Caco-2 (cell line): ENCODE measurements around the gene SULT1C4. TPM values are rescaled to one million over a fixed set of nuclear protein-coding genes. Genes with fewer than 3 reads are reported as not detected.

Experiments used
- BruUV-seq: library from RNA; stranded (reverse); fragments of 400-500 nt; replicated peaks from 2 replicates; lab custom pipeline; 2021; lab: Mats Ljungman, UMichigan
- CTCF ChIA-PET: fragments of 300-600 bp; sonication (Branson Sonifier 250); formaldehyde crosslinking; loops from one replicate; lab custom pipeline; 2022; ENCODE audit warnings: antibody characterized with exemption; lab: Charles Lee
- POLR2A ChIA-PET: fragments of 300-600 bp; sonication (Branson Sonifier 250); formaldehyde crosslinking; loops from one replicate; lab custom pipeline; 2022; ENCODE audit warnings: antibody characterized with exemption; lab: Charles Lee
- DNase-seq, 2 experiments: peaks; one replicate each; pipeline versions ENCODE4 v3.0.0 to v3.0.0-alpha.2; 2020 to 2022
- H3K27me3 ChIP-seq: replicated peaks from 2 replicates; pipeline ENCODE4 v1.6.0; 2011; ENCODE audit warnings: low read length; ENCODE audit not compliant: control insufficient read depth, insufficient read depth
- H3K36me3 ChIP-seq: 2 replicates; pipeline ENCODE4 v1.5.1; 2011; ENCODE audit warnings: low read length; ENCODE audit not compliant: control insufficient read depth, insufficient read depth
- H3K4me1 ChIP-seq: fragments of 250-450 bp; sonication (Bioruptor Pico); 2 replicates; pipeline ENCODE4 v1.5.1; 2020; ENCODE audit warnings: mild to moderate bottlenecking
- H3K4me3 ChIP-seq: 2 replicates; pipeline ENCODE4 v1.5.1; 2011; ENCODE audit warnings: low read depth, mild to moderate bottlenecking, control low read depth, low read length
- H3K9me3 ChIP-seq: fragments of 250-450 bp; sonication (Bioruptor Pico); 2 replicates; pipeline ENCODE4 v1.5.1; 2020; ENCODE audit warnings: mild to moderate bottlenecking, moderate library complexity
- H3K27ac Mint-ChIP-seq: one replicate; pipeline ENCODE4 v1.8.0; 2022; ENCODE audit warnings: mixed read lengths; ENCODE audit not compliant: unreplicated experiment
- H3K27me3 Mint-ChIP-seq: one replicate; pipeline ENCODE4 v1.8.0; 2022; ENCODE audit warnings: mixed read lengths; ENCODE audit not compliant: insufficient read depth, unreplicated experiment
- H3K36me3 Mint-ChIP-seq: one replicate; pipeline ENCODE4 v1.8.0; 2022; ENCODE audit warnings: mild to moderate bottlenecking, mixed read lengths; ENCODE audit not compliant: insufficient read depth, unreplicated experiment
- H3K4me1 Mint-ChIP-seq: one replicate; pipeline ENCODE4 v1.8.0; 2022; ENCODE audit warnings: low read depth, mixed read lengths; ENCODE audit not compliant: unreplicated experiment
- H3K4me3 Mint-ChIP-seq: one replicate; pipeline ENCODE4 v1.8.0; 2022; ENCODE audit warnings: mild to moderate bottlenecking, moderate library complexity, mixed read lengths; ENCODE audit not compliant: unreplicated experiment
- H3K9me3 Mint-ChIP-seq: one replicate; pipeline ENCODE4 v1.8.0; 2022; ENCODE audit warnings: mixed read lengths; ENCODE audit not compliant: unreplicated experiment
- intact Hi-C: fragments of 100-400 bp; cut with micrococcal nuclease; formaldehyde crosslinking; loops from one replicate; pipeline ENCODE4 v1.10.0; 2022; ENCODE audit not compliant: unreplicated experiment
- total RNA-seq: library from RNA; stranded (reverse); gene quantifications from 2 replicates; pipeline ENCODE4 v1.2.3, GENCODE V29; 2022
- TF ChIP-seq, protein P1 (sequence below), 2 experiments: fragments of 200-600 bp in 1 of 2; IDR thresholded peaks; 1 replicate in 1 of 2; 2 replicates in 1 of 2; pipeline versions ENCODE4 v1.5.1 to v1.8.0; 2011 to 2022; ENCODE audit warnings: antibody characterized with exemption in 1 of 2, control low read depth in 1 of 2, inconsistent platforms in 1 of 2, low read depth in 1 of 2, low read length in 1 of 2, mild to moderate bottlenecking in 1 of 2, moderate library complexity in 1 of 2; ENCODE audit not compliant: insufficient read depth in 1 of 2, severe bottlenecking in 1 of 2, unreplicated experiment in 1 of 2

SULT1C4 gene
- total RNA-seq, 1 experiment from 2014 or later, result 4.0 TPM

DNA sequence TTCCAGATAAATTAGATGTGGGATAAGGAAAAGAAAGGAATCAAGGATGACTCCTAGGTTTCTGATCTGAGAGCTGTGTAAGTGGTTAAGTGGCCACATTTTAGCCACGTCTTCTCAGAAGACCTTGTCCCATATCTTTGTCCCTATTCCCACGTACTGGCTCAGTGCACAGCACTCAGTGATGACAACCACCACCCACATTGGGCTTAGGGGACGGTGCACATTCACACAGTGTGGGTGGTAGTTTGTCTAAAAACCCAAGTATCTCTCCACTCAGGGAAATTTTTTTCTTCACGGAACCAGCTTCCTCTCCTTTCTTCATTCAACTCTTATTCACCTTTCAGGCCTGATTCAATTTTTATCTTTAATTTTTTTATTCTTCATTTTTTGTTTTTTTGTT, 40.7 kb downstream of the SULT1C4 start:
- TF ChIP-seq, protein P1, sequence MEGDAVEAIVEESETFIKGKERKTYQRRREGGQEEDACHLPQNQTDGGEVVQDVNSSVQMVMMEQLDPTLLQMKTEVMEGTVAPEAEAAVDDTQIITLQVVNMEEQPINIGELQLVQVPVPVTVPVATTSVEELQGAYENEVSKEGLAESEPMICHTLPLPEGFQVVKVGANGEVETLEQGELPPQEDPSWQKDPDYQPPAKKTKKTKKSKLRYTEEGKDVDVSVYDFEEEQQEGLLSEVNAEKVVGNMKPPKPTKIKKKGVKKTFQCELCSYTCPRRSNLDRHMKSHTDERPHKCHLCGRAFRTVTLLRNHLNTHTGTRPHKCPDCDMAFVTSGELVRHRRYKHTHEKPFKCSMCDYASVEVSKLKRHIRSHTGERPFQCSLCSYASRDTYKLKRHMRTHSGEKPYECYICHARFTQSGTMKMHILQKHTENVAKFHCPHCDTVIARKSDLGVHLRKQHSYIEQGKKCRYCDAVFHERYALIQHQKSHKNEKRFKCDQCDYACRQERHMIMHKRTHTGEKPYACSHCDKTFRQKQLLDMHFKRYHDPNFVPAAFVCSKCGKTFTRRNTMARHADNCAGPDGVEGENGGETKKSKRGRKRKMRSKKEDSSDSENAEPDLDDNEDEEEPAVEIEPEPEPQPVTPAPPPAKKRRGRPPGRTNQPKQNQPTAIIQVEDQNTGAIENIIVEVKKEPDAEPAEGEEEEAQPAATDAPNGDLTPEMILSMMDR (IDR thresholded peaks at IDR 0.05; ENCODE audit: insufficient read depth in 1 of 2, low read depth in 1 of 2, low read length in 1 of 2, severe bottlenecking in 1 of 2, unreplicated experiment in 1 of 2), result no peak
- Mint-ChIP-seq H3K36me3 (no peaks in the 10 kb centered on the region), H3K4me1 (peaks cover 17% of the 10 kb centered on the region), H3K9me3 (peaks cover 18% of the 10 kb centered on the region), H3K27ac (no peak overlapping the region), H3K4me3 (no peak overlapping the region), H3K27me3 (no peaks in the 10 kb centered on the region)
- CTCF ChIA-PET, result no interaction called here
- intact Hi-C loops, result no loop called here
- no peak for DNase-seq
- BruUV-seq, result no TSS peak
- H3K4me1 ChIP-seq, result peaks cover 12% of the 10 kb centered on the region
- no peak overlapping the region for H3K4me3 ChIP-seq
- no peaks in the 10 kb centered on the region for H3K27me3 ChIP-seq
- H3K36me3 ChIP-seq, result no peaks in the 10 kb centered on the region
- POLR2A ChIA-PET, result no interaction called here
- H3K9me3 ChIP-seq, result no peaks in the 10 kb centered on the region

DNA sequence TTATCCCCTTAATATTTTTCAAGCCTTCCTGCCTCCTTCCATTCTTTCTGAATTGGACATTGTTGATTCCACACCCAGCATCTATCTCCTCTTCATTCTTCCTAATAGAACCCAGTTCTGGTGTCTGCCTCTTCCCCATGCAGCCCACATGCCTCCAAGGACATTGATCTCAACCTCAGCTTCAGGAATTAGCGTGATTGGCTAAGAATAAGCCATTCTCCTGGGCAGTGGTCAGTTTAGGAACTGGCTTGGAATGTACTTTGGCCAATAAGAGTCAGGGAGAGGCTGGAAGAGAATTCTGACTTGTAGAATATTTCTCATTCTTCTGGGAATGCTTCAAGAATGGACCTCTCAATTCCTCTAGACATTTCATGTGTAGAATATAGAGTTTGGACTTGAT, 45.3 kb downstream of the SULT1C4 start:
- ChIA-PET POLR2A (no interaction called here), CTCF (no interaction called here)
- intact Hi-C loops, result loop anchor here (1.0 kb wide), 1 partner anchor 26 kb away; the partner anchor contains the start of gene GCC2
- H3K4me1 ChIP-seq, result peaks cover 22% of the 10 kb centered on the region
- H3K9me3 Mint-ChIP-seq, result peaks cover 19% of the 10 kb centered on the region
- H3K9me3 ChIP-seq, result no peaks in the 10 kb centered on the region
- no peaks in the 10 kb centered on the region for H3K27me3 ChIP-seq
- no peaks in the 10 kb centered on the region for H3K27me3 Mint-ChIP-seq
- H3K4me3 Mint-ChIP-seq, result peak overlapping the region; percentile 1
- no peaks in the 10 kb centered on the region for H3K36me3 ChIP-seq
- peaks cover 27% of the 10 kb centered on the region for H3K4me1 Mint-ChIP-seq
- TF ChIP-seq, protein P1 (IDR thresholded peaks at IDR 0.05; ENCODE audit: insufficient read depth in 1 of 2, low read depth in 1 of 2, low read length in 1 of 2, severe bottlenecking in 1 of 2, unreplicated experiment in 1 of 2), result no peak
- H3K36me3 Mint-ChIP-seq, result peaks cover 7% of the 10 kb centered on the region
- no TSS peak for BruUV-seq
- no peak overlapping the region for H3K4me3 ChIP-seq
- peak; percentile 28 to 42 for DNase-seq
- H3K27ac Mint-ChIP-seq, result peak overlapping the region; percentile 17

DNA sequence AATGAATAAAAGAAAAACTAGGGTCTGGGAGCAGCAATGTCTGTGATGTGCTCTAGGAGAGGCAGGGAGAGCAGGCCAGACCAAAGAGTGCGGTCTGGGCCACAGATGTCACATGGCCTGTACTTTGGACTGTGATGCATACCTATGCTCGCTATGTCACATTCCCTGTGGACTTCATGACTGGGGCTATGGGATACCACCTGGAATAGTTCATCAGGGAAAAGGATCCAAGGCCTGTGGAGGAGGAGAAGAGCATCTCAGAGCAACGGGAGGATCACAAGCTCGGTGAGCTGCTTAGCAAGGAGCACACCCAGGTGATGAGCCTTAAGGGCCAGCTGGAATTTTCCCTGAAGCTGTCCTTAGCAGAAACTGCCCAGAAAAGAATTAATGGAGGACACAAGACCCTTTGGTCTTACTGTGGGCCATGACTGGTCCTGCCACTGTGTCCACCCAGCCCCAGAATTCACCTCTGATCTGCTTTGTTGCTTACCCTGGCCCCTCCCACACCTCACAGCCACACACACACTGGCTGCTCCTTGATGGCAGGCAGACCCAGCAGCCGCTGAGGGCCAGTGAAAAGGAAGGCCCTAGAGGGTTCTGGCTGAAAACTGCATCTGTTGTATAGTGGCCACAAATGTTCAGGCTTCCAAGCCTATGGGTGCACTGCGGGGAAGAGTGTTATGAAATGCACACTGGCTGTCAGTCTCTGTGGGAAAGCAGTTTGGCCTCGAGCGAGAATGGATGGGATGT, 45.9 kb downstream of the SULT1C4 start:
- peak; percentile 70 to 84 for DNase-seq
- ChIA-PET POLR2A (no interaction called here), CTCF (interaction anchor here (0.6 kb wide), 1 partner anchor 1178 kb away, joined by 4 read pairs; no protein-coding TSS in a partner anchor)
- H3K4me1 ChIP-seq, result peaks cover 22% of the 10 kb centered on the region
- Mint-ChIP-seq H3K9me3 (peaks cover 19% of the 10 kb centered on the region), H3K27me3 (no peaks in the 10 kb centered on the region), H3K4me3 (peak overlapping the region; percentile 1), H3K27ac (peak overlapping the region; percentile 17), H3K4me1 (peaks cover 27% of the 10 kb centered on the region), H3K36me3 (peaks cover 7% of the 10 kb centered on the region)
- no peaks in the 10 kb centered on the region for H3K27me3 ChIP-seq
- intact Hi-C loops, result loop anchor here (1.0 kb wide), 1 partner anchor 26 kb away; the partner anchor contains the start of gene GCC2
- no peak overlapping the region for H3K4me3 ChIP-seq
- H3K36me3 ChIP-seq, result no peaks in the 10 kb centered on the region
- TF ChIP-seq, protein P1 (IDR thresholded peaks at IDR 0.05; ENCODE audit: insufficient read depth in 1 of 2, low read depth in 1 of 2, low read length in 1 of 2, severe bottlenecking in 1 of 2, unreplicated experiment in 1 of 2), result no peak
- BruUV-seq, result TSS peak; percentile 61
- H3K9me3 ChIP-seq, result 0 out of 2 replicates have a peak, but pooled peaks cover 2% of the 10 kb centered on the region
